H9 (cell line): Measurements from ENCODE around the gene SUMO2. TPM values are rescaled to one million over a fixed set of nuclear protein-coding genes. Genes with fewer than 3 reads are reported as not detected.

Experiments used
- DNase-seq: peaks from one replicate; pipeline ENCODE4 v3.0.0-alpha.2; 2017
- H2AFZ ChIP-seq: one replicate; pipeline ENCODE4 v1.6.1; 2013; ENCODE audit warnings: mild to moderate bottlenecking, low read length, control low read depth, moderate library complexity
- H2AK5ac ChIP-seq: 2 replicates; pipeline ENCODE4 v1.6.1; 2013; ENCODE audit warnings: low read length, control low read depth, mixed read lengths; ENCODE audit not compliant: insufficient read length
- H2BK120ac ChIP-seq: one replicate; pipeline ENCODE4 v1.6.1; 2013; ENCODE audit warnings: low read depth, mild to moderate bottlenecking, low read length, control low read depth, inconsistent platforms; ENCODE audit not compliant: poor library complexity, severe bottlenecking
- H2BK12ac ChIP-seq: 2 replicates; pipeline ENCODE4 v1.6.1; 2013; ENCODE audit warnings: low read length, control low read depth, mixed read lengths, low read depth; ENCODE audit not compliant: insufficient read length
- H2BK15ac ChIP-seq: 2 replicates; pipeline ENCODE4 v1.6.1; 2013; ENCODE audit warnings: low read depth, low read length, control low read depth
- H2BK20ac ChIP-seq: one replicate; pipeline ENCODE4 v1.6.1; 2013; ENCODE audit warnings: low read depth, mild to moderate bottlenecking, low read length, control low read depth, inconsistent platforms; ENCODE audit not compliant: poor library complexity, severe bottlenecking
- H2BK5ac ChIP-seq: 2 replicates; pipeline ENCODE4 v1.6.1; 2013; ENCODE audit warnings: low read length, control low read depth, mixed read lengths; ENCODE audit not compliant: insufficient read length
- H3K14ac ChIP-seq: 2 replicates; pipeline ENCODE4 v1.6.1; 2013; ENCODE audit warnings: low read length, control low read depth; ENCODE audit not compliant: insufficient read depth
- H3K18ac ChIP-seq: 2 replicates; pipeline ENCODE4 v1.6.1; 2013; ENCODE audit warnings: low read depth, mild to moderate bottlenecking, mixed read lengths, low read length, control low read depth; ENCODE audit not compliant: insufficient read length
- H3K23ac ChIP-seq: 2 replicates; pipeline ENCODE4 v1.6.1; 2013; ENCODE audit warnings: low read length, control low read depth, mixed read lengths, low read depth; ENCODE audit not compliant: insufficient read length
- H3K23me2 ChIP-seq: 2 replicates; pipeline ENCODE4 v1.6.1; 2013; ENCODE audit warnings: low read depth, mild to moderate bottlenecking, mixed read lengths, low read length, control low read depth; ENCODE audit not compliant: insufficient read length, poor library complexity, severe bottlenecking
- H3K27ac ChIP-seq: 2 replicates; pipeline ENCODE4 v1.5.1; 2013; ENCODE audit warnings: low read length, control low read depth, mixed read lengths, low read depth; ENCODE audit not compliant: insufficient read length
- H3K27me3 ChIP-seq: 2 replicates; pipeline ENCODE4 v1.6.1; 2013; ENCODE audit warnings: low read length, control low read depth, inconsistent platforms; ENCODE audit not compliant: insufficient read depth
- H3K4ac ChIP-seq: 2 replicates; pipeline ENCODE4 v1.6.1; 2013; ENCODE audit warnings: low read depth, mild to moderate bottlenecking, control low read depth, inconsistent platforms, low read length, moderate library complexity
- H3K4me1 ChIP-seq: 2 replicates; pipeline ENCODE4 v1.6.1; 2013; ENCODE audit warnings: low read length, control low read depth, inconsistent platforms; ENCODE audit not compliant: insufficient read depth
- H3K4me2 ChIP-seq: 2 replicates; pipeline ENCODE4 v1.6.1; 2013; ENCODE audit warnings: low read length, control low read depth, mixed read lengths; ENCODE audit not compliant: insufficient read length, insufficient read depth
- H3K56ac ChIP-seq: 2 replicates; pipeline ENCODE4 v1.6.1; 2013; ENCODE audit warnings: low read depth, mild to moderate bottlenecking, mixed read lengths, low read length, control low read depth; ENCODE audit not compliant: insufficient read length
- H3K79me1 ChIP-seq: 2 replicates; pipeline ENCODE4 v1.6.1; 2013; ENCODE audit warnings: low read depth, mild to moderate bottlenecking, moderate library complexity, low read length, control low read depth, inconsistent platforms; ENCODE audit not compliant: insufficient read depth, poor library complexity, severe bottlenecking
- H3K79me2 ChIP-seq: 2 replicates; pipeline ENCODE4 v1.6.1; 2013; ENCODE audit warnings: low read length, control low read depth, inconsistent platforms; ENCODE audit not compliant: insufficient read depth
- H3K9ac ChIP-seq: 2 replicates; pipeline ENCODE4 v1.6.1; 2013; ENCODE audit warnings: low read length, control low read depth, mixed read lengths; ENCODE audit not compliant: insufficient read length; ENCODE audit errors: extremely low read depth
- H3K9me3 ChIP-seq: one replicate; pipeline ENCODE4 v1.6.1; 2013; ENCODE audit warnings: low read depth, low read length, inconsistent platforms; ENCODE audit not compliant: control insufficient read depth
- H3T11ph ChIP-seq: one replicate; pipeline ENCODE4 v1.6.1; 2013; ENCODE audit warnings: mild to moderate bottlenecking, low read length, control low read depth, inconsistent platforms
- H4K20me1 ChIP-seq: one replicate; pipeline ENCODE4 v1.6.1; 2013; ENCODE audit not compliant: control insufficient read depth, insufficient read length, insufficient read depth
- H4K5ac ChIP-seq: 2 replicates; pipeline ENCODE4 v1.6.1; 2013; ENCODE audit warnings: low read depth, mild to moderate bottlenecking, mixed read lengths, low read length, control low read depth; ENCODE audit not compliant: insufficient read length
- H4K8ac ChIP-seq: replicated peaks from 2 replicates; pipeline ENCODE4 v1.6.1; 2013; ENCODE audit warnings: low read length, control low read depth, mixed read lengths, low read depth; ENCODE audit not compliant: insufficient read length
- H4K91ac ChIP-seq: 2 replicates; pipeline ENCODE4 v1.6.1; 2013; ENCODE audit warnings: low read depth, mild to moderate bottlenecking, moderate library complexity, mixed read lengths, low read length, control low read depth; ENCODE audit not compliant: insufficient read length
- H3K27ac Mint-ChIP-seq, 3 experiments: 2 replicates in 2 of 3; 3 replicates in 1 of 3; pipeline ENCODE4 v1.8.0; 2020 to 2021; ENCODE audit warnings: mixed read lengths in 3 of 3, mild to moderate bottlenecking in 1 of 3, moderate library complexity in 1 of 3
- H3K27me3 Mint-ChIP-seq: 2 replicates; pipeline ENCODE4 v1.8.0; 2021; ENCODE audit warnings: low read depth, mild to moderate bottlenecking, moderate library complexity, mixed read lengths
- H3K36me3 Mint-ChIP-seq, 3 experiments: 2 replicates in 2 of 3; 3 replicates in 1 of 3; pipeline ENCODE4 v1.8.0; 2020 to 2021; ENCODE audit warnings: low read depth in 3 of 3, mixed read lengths in 3 of 3; ENCODE audit not compliant: insufficient read depth in 1 of 3
- H3K4me1 Mint-ChIP-seq, 2 experiments: 2 replicates each; pipeline ENCODE4 v1.8.0; 2020; ENCODE audit warnings: mixed read lengths in 2 of 2
- H3K4me3 Mint-ChIP-seq, 2 experiments: 2 replicates in 1 of 2; 3 replicates in 1 of 2; pipeline ENCODE4 v1.8.0; 2020 to 2021; ENCODE audit warnings: mild to moderate bottlenecking in 2 of 2, mixed read lengths in 2 of 2, moderate library complexity in 1 of 2
- H3K9me3 Mint-ChIP-seq, 2 experiments: 2 replicates in 1 of 2; 3 replicates in 1 of 2; pipeline ENCODE4 v1.8.0; 2020; ENCODE audit warnings: mild to moderate bottlenecking in 2 of 2, mixed read lengths in 2 of 2, moderate library complexity in 1 of 2
- CTCF ChIP-seq: fragments of 200-600 bp; sonication (generic); conservative IDR thresholded peaks from 3 replicates; pipeline ENCODE4 v1.8.0; 2021; ENCODE audit warnings: antibody characterized with exemption, mild to moderate bottlenecking
- WGBS: extraction: QIAGEN DNeasy Blood & Tissue Kit; methylation state at CpG from one replicate; pipeline ENCODE4 v1.1.7; 2013; ENCODE audit warnings: missing lambda C conversion rate, low lambda C conversion rate, mixed read lengths; ENCODE audit not compliant: insufficient read length; ENCODE audit errors: extremely low coverage; 5-methylcytosine and 5-hydroxymethylcytosine counted together
- total RNA-seq: library from RNA; stranded (reverse); gene quantifications from 2 replicates; pipeline ENCODE4 v1.2.1, GENCODE V29; 2021

Gene SUMO2
- total RNA-seq, 1 experiment from 2014 or later, result 813 TPM

- H3K4me1 Mint-ChIP-seq, result no peaks in the 10 kb centered on the region
- H3K9ac ChIP-seq, result no peak overlapping the region
- H2BK5ac ChIP-seq, result no peak overlapping the region
- H3K9me3 Mint-ChIP-seq, result no peaks in the 10 kb centered on the region
- no peaks in the 10 kb centered on the region for H4K20me1 ChIP-seq
- H2AFZ ChIP-seq, result no peak overlapping the region
- no peak overlapping the region for H3K4me3 Mint-ChIP-seq
- H3K56ac ChIP-seq, result no peak overlapping the region
- no peaks in the 10 kb centered on the region for H3K23me2 ChIP-seq
- no peaks in the 10 kb centered on the region for H3K27me3 Mint-ChIP-seq
- no peak overlapping the region for H4K8ac ChIP-seq
- H3K14ac ChIP-seq, result no peak overlapping the region
- H2BK12ac ChIP-seq, result no peak overlapping the region
- no peak overlapping the region for H4K5ac ChIP-seq
- no peaks in the 10 kb centered on the region for H3K4me1 ChIP-seq
- H3K27me3 ChIP-seq, result no peaks in the 10 kb centered on the region
- no peak overlapping the region for H2BK120ac ChIP-seq
- no peak overlapping the region for H2AK5ac ChIP-seq
- peaks cover 32 to 93% (median 81%) of the 10 kb centered on the region in 3 experiments for H3K36me3 Mint-ChIP-seq
- H4K91ac ChIP-seq, result no peak overlapping the region
- H3T11ph ChIP-seq, result no peak overlapping the region
- no peak overlapping the region for H3K4ac ChIP-seq
- no peak overlapping the region for H2BK15ac ChIP-seq
- H3K79me1 ChIP-seq, result no peaks in the 10 kb centered on the region
- H3K9me3 ChIP-seq, result no peaks in the 10 kb centered on the region
- H3K18ac ChIP-seq, result no peak overlapping the region
- H3K27ac ChIP-seq, result no peak overlapping the region
- H3K79me2 ChIP-seq, result no peaks in the 10 kb centered on the region
- no peak for DNase-seq
- TF ChIP-seq CTCF, result no peak
- H3K4me2 ChIP-seq, result no peak overlapping the region
- H2BK20ac ChIP-seq, result no peak overlapping the region
- WGBS, result no CpG with 5 or more reads among the region's 18 CpGs
- H3K23ac ChIP-seq, result no peak overlapping the region
- H3K27ac Mint-ChIP-seq, result no peak overlapping the region
Observed at GRCh38 chr17:75231741-75232464, 49.1 kb upstream of the SUMO2 start.
